Activated CD8-positive, alpha-beta memory T cell treated with anti-CD3 and anti-CD28 coated beads for 36 hours (primary cell): Measurements from ENCODE around the gene POLR3GL. TPM values are rescaled to one million over a fixed set of nuclear protein-coding genes. Genes with fewer than 3 reads are reported as not detected.
"Not testable (repeated sequence)": the region's sequence is repeated elsewhere in the genome, so short reads cannot be mapped to it uniquely, and the experiment has no call there.

Experiments
- CTCF ChIA-PET: fragments of 350-600 bp; sonication (Branson Sonifier 250); formaldehyde crosslinking; loops from one replicate; lab custom pipeline; 2021; ENCODE audit warnings: antibody characterized with exemption; lab: Charles Lee
- POLR2A ChIA-PET: fragments of 350-600 bp; sonication (Branson Sonifier 250); formaldehyde crosslinking; loops from one replicate; lab custom pipeline; 2021; ENCODE audit warnings: antibody characterized with exemption; lab: Charles Lee
- total RNA-seq, 2 experiments: library from RNA; stranded (reverse); gene quantifications; one replicate each; pipeline ENCODE4 v1.2.3, GENCODE V29; 2021

The POLR3GL gene
- total RNA-seq, result 10 to 100 TPM; 18.1 to 21.9 TPM

GRCh38 chr1:145964328-145965118, at the start of gene POLR3GL, which contains the start of gene ANKRD34A:
Gene POLR3GL (plus strand): TSS chr1:145964690. CDS start chr1:145974866, 10,176 bp downstream.
Gene ANKRD34A (minus strand): TSS chr1:145964575. CDS start chr1:145961759, 2,816 bp downstream.
- POLR2A ChIA-PET, result interaction anchor here (0.5 to 2.8 kb wide), 15 partner anchors 15 to 539 kb away, joined by 3 to 33 read pairs (median 4); partner anchors contain the start of genes NBPF20, PEX11B, PIAS3 and RBM8A
- CTCF ChIA-PET, result interaction anchor here (1.1 to 7.0 kb wide), 7 partner anchors 14 to 47 kb away, joined by 3 to 47 read pairs (median 3); partner anchors contain the start of gene RBM8A

GRCh38 chr1:145916745-145917144, 47.7 kb upstream of the POLR3GL start:
- POLR2A ChIA-PET, result interaction anchor here (1.0 to 3.8 kb wide), 2 partner anchors 11 to 41 kb away, joined by 3 to 26 read pairs; partner anchors contain the start of genes LIX1L and RBM8A
- CTCF ChIA-PET, result interaction anchor here (1.1 kb wide), 2 partner anchors 21 to 71 kb away, joined by 3 read pairs; partner anchors contain the start of gene NUDT17

- ChIA-PET CTCF (interaction anchor here (1.0 to 2.0 kb wide), 2 partner anchors 61 to 72 kb away, joined by 4 to 12 read pairs; partner anchors contain the start of gene NUDT17), POLR2A (interaction anchor here (0.9 to 3.8 kb wide), 3 partner anchors 10 to 120 kb away, joined by 3 to 26 read pairs (median 7); partner anchors contain the start of gene RBM8A)
Measured at GRCh38 chr1:145917595-145917994, 46.9 kb upstream of the POLR3GL start.

GRCh38 chr1:145918144-145918991, 46.1 kb upstream of the POLR3GL start, which contains the start of gene PEX11B:
Gene PEX11B (minus strand): TSS chr1:145918717. CDS start chr1:145918688, 29 bp downstream.
- ChIA-PET POLR2A (interaction anchor here (0.9 to 3.8 kb wide), 8 partner anchors 9 to 120 kb away, joined by 3 to 26 read pairs (median 5); partner anchors contain the start of genes ANKRD34A, LIX1L, NUDT17 and PIAS3), CTCF (interaction anchor here (1.0 to 2.0 kb wide), 3 partner anchors 47 to 73 kb away, joined by 4 to 12 read pairs (median 4); partner anchors contain the start of gene NUDT17)

- ChIA-PET CTCF (interaction anchor here (0.6 to 2.0 kb wide), 5 partner anchors 12 to 96 kb away, joined by 3 to 12 read pairs (median 4); partner anchors contain the start of gene NUDT17), POLR2A (interaction anchor here (0.9 to 3.8 kb wide), 6 partner anchors 8 to 74 kb away, joined by 3 to 26 read pairs (median 5); partner anchors contain the start of genes ANKRD34A, LIX1L, NUDT17 and PIAS3)
Measured at GRCh38 chr1:145918992-145919939, 45.2 kb upstream of the POLR3GL start.

- CTCF ChIA-PET, result interaction anchor here (0.7 kb wide), 1 partner anchor 48 kb away, joined by 3 read pairs; no protein-coding TSS in a partner anchor
- POLR2A ChIA-PET, result interaction anchor here (0.6 kb wide), 1 partner anchor 151 kb away, joined by 3 read pairs; no protein-coding TSS in a partner anchor
Measured at GRCh38 chr1:145920297-145920696, 44.2 kb upstream of the POLR3GL start.

- CTCF ChIA-PET, result interaction anchor here (1.3 kb wide), 1 partner anchor 8 kb away, joined by 3 read pairs; no protein-coding TSS in a partner anchor
- POLR2A ChIA-PET, result no interaction called here
Measured at GRCh38 chr1:145922266-145922665, 42.2 kb upstream of the POLR3GL start.

- POLR2A ChIA-PET, result interaction anchor here (0.8 to 2.9 kb wide), 10 partner anchors 9 to 592 kb away, joined by 3 to 34 read pairs (median 7); partner anchors contain the start of genes ANKRD34A, LIX1L, NUDT17 and PEX11B
- CTCF ChIA-PET, result interaction anchor here (1.0 to 2.2 kb wide), 7 partner anchors 16 to 106 kb away, joined by 3 to 10 read pairs (median 6); partner anchors contain the start of genes LIX1L and NUDT17
Measured at GRCh38 chr1:145926686-145927062, 37.8 kb upstream of the POLR3GL start.

- ChIA-PET POLR2A (interaction anchor here (0.8 to 2.9 kb wide), 14 partner anchors 9 to 124 kb away, joined by 3 to 34 read pairs (median 6); partner anchors contain the start of genes ANKRD34A, LIX1L, NUDT17 and PEX11B), CTCF (interaction anchor here (0.9 to 2.2 kb wide), 10 partner anchors 8 to 105 kb away, joined by 3 to 10 read pairs (median 6); partner anchors contain the start of genes LIX1L, NUDT17 and POLR3GL)
Measured at GRCh38 chr1:145927063-145927886, 37.2 kb upstream of the POLR3GL start, which contains the start of gene RBM8A. Gene RBM8A (minus strand): TSS chr1:145927484. CDS start chr1:145927426, 58 bp downstream.

- CTCF ChIA-PET, result interaction anchor here (0.9 to 2.2 kb wide), 9 partner anchors 8 to 105 kb away, joined by 3 to 10 read pairs (median 6); partner anchors contain the start of genes LIX1L, NUDT17 and POLR3GL
- POLR2A ChIA-PET, result interaction anchor here (0.8 to 2.9 kb wide), 11 partner anchors 10 to 124 kb away, joined by 3 to 34 read pairs (median 6); partner anchors contain the start of genes ANKRD34A, LIX1L, PEX11B and PIAS3
Measured at GRCh38 chr1:145927916-145928643, 36.4 kb upstream of the POLR3GL start.

- POLR2A ChIA-PET, result not testable (repeated sequence)
- CTCF ChIA-PET, result interaction anchor here (0.7 to 1.2 kb wide), 2 partner anchors 57 to 86 kb away, joined by 3 read pairs; no protein-coding TSS in a partner anchor
Measured at GRCh38 chr1:145932522-145933009, 31.9 kb upstream of the POLR3GL start.

- ChIA-PET CTCF (interaction anchor here (1.1 kb wide), 1 partner anchor 8 kb away, joined by 3 read pairs; the partner anchor contains the start of gene RBM8A), POLR2A (interaction anchor here (1.3 kb wide), 1 partner anchor 29 kb away, joined by 3 read pairs; the partner anchor contains the start of genes ANKRD34A and POLR3GL)
Measured at GRCh38 chr1:145935708-145936107, 28.8 kb upstream of the POLR3GL start.

GRCh38 chr1:145936247-145936646, 28.2 kb upstream of the POLR3GL start:
- ChIA-PET CTCF (interaction anchor here (1.1 kb wide), 1 partner anchor 9 kb away, joined by 3 read pairs; the partner anchor contains the start of gene RBM8A), POLR2A (interaction anchor here (1.3 kb wide), 1 partner anchor 28 kb away, joined by 3 read pairs; the partner anchor contains the start of genes ANKRD34A and POLR3GL)

- POLR2A ChIA-PET, result no interaction called here
- CTCF ChIA-PET, result interaction anchor here (1.5 kb wide), 1 partner anchor 40 kb away, joined by 3 read pairs; no protein-coding TSS in a partner anchor
Measured at GRCh38 chr1:145937436-145937835, 27.1 kb upstream of the POLR3GL start.
